K562 (cell line): ENCODE measurements around the gene B4GALT7. TPM values are rescaled to one million over a fixed set of nuclear protein-coding genes. Genes with fewer than 3 reads are reported as not detected.

Experiments used
- ATAC-seq: fragments of 200-7000 bp; cut with Tn5 transposase; 3 replicates; pipeline ENCODE4 v1.9.1; 2020; ENCODE audit warnings: moderate library complexity
- BruUV-seq: library from RNA; stranded (reverse); fragments of 400-500 nt; replicated peaks from 2 replicates; lab custom pipeline; 2021; lab: Mats Ljungman, UMichigan
- CTCF ChIA-PET: fragments of 300-600 bp; formaldehyde crosslinking; extraction: SDS; loops from one replicate; lab custom pipeline; 2021; ENCODE audit warnings: low intra/inter-chr PET ratio; lab: Yijun Ruan, JAX
- POLR2A ChIA-PET: fragments of 300-600, 350-650 bp; sonication (Branson Sonifier 250); formaldehyde crosslinking; extraction: SDS; loops from one replicate; lab custom pipeline; 2021; ENCODE audit warnings: antibody characterized with exemption, inconsistent platforms; lab: Yijun Ruan, JAX
- DNase-seq, 4 experiments: peaks; one replicate each; pipeline versions ENCODE4 v3.0.0 to v3.0.0-alpha.2; 2011 to 2018; ENCODE audit warnings: low spot score in 3 of 4, mixed read lengths in 3 of 4; ENCODE audit errors: extremely low read depth in 1 of 4
- FAIRE-seq: peaks from 2 replicates; lab custom pipeline; 2011; peaks lifted over from hg19 to GRCh38; lab: Jason Lieb, UNC
- H2AFZ ChIP-seq: 2 replicates; pipeline ENCODE4 v1.6.0; 2011; ENCODE audit warnings: low read depth, low read length, control low read depth, inconsistent platforms
- H3K27ac ChIP-seq: fragments of 200-600 bp; 3 replicates; pipeline ENCODE4 v1.8.0; 2011; ENCODE audit warnings: low read depth, mild to moderate bottlenecking, control low read depth, inconsistent platforms, low read length, moderate library complexity, mixed read lengths; ENCODE audit errors: extremely low read depth
- H3K27me3 ChIP-seq, 2 experiments: fragments of 300-600 bp in 1 of 2; 2 replicates in 1 of 2; 3 replicates in 1 of 2; pipeline versions ENCODE4 v1.6.0 to v1.8.0; 2011; ENCODE audit warnings: inconsistent platforms in 2 of 2, low read length in 2 of 2, mild to moderate bottlenecking in 1 of 2, mixed read lengths in 1 of 2, moderate library complexity in 1 of 2; ENCODE audit not compliant: control insufficient read depth in 2 of 2, insufficient read depth in 2 of 2
- H3K36me3 ChIP-seq: fragments of 300-600 bp; 3 replicates; pipeline ENCODE4 v1.8.0; 2011; ENCODE audit warnings: mild to moderate bottlenecking, low read length, inconsistent platforms; ENCODE audit not compliant: control insufficient read depth, insufficient read depth
- H3K4me1 ChIP-seq, 2 experiments: fragments of 200-600 bp in 1 of 2; replicated peaks in 1 of 2; 2 replicates in 1 of 2; 3 replicates in 1 of 2; pipeline versions ENCODE4 v1.5.1 to v1.8.0; 2011; ENCODE audit warnings: inconsistent platforms in 2 of 2, low read length in 2 of 2, mild to moderate bottlenecking in 1 of 2, mixed read lengths in 1 of 2, moderate library complexity in 1 of 2; ENCODE audit not compliant: control insufficient read depth in 2 of 2, insufficient read depth in 2 of 2
- H3K4me2 ChIP-seq: 2 replicates; pipeline ENCODE4 v1.6.1; 2011; ENCODE audit warnings: low read length, control low read depth, inconsistent platforms, mixed read lengths; ENCODE audit not compliant: insufficient read depth
- H3K4me3 ChIP-seq: fragments of 200-600 bp; sonication (generic), shearing (Covaris generic); 2 replicates; pipeline ENCODE4 v1.5.1; 2016; ENCODE audit warnings: control low read depth, inconsistent platforms
- H3K79me2 ChIP-seq: fragments of 200-600 bp; 3 replicates; pipeline ENCODE4 v1.8.0; 2011; ENCODE audit warnings: low read length, inconsistent platforms; ENCODE audit not compliant: control insufficient read depth, insufficient read depth
- H3K9ac ChIP-seq, 2 experiments: 2 replicates each; pipeline versions ENCODE4 v1.6.0 to v1.6.1; 2011; ENCODE audit warnings: low read depth in 2 of 2, low read length in 2 of 2, control low read depth in 1 of 2, inconsistent platforms in 1 of 2, mild to moderate bottlenecking in 1 of 2, mixed read lengths in 1 of 2; ENCODE audit not compliant: insufficient read depth in 1 of 2
- H3K9me1 ChIP-seq: one replicate; pipeline ENCODE4 v1.6.0; 2011; ENCODE audit warnings: inconsistent platforms, mild to moderate bottlenecking, low read length, moderate library complexity; ENCODE audit not compliant: control insufficient read depth, insufficient read depth
- H3K9me3 ChIP-seq: replicated peaks from 2 replicates; pipeline ENCODE4 v1.5.1; 2011; ENCODE audit warnings: low read depth, low read length, inconsistent platforms; ENCODE audit not compliant: control insufficient read depth, insufficient read depth
- H4K20me1 ChIP-seq: replicated peaks from 2 replicates; pipeline ENCODE4 v1.6.1; 2011; ENCODE audit warnings: low read length, inconsistent platforms, mixed read lengths; ENCODE audit not compliant: control insufficient read depth, insufficient read depth
- FOSL1 ChIP-seq: fragments of 200-800 bp; sonication (Bioruptor generic); conservative IDR thresholded peaks from 2 replicates; pipeline ENCODE4 v1.6.1; 2016; ENCODE audit warnings: missing genetic modification characterization, missing compliant biosample characterization
- MEF2A ChIP-seq: IDR thresholded peaks from 2 replicates; pipeline ENCODE4 v1.6.1; 2011; ENCODE audit warnings: low read depth, mild to moderate bottlenecking, low read length, moderate library complexity; ENCODE audit not compliant: control insufficient read depth
- MYNN ChIP-seq, 2 experiments: sonication (generic); formaldehyde crosslinking in 1 of 2; IDR thresholded peaks; 2 replicates each; pipeline versions ENCODE4 v1.5.0 to v1.6.1; 2016 to 2020; ENCODE audit warnings: antibody characterized with exemption in 1 of 2, missing genetic modification reagents in 1 of 2
- WGBS: fragments of 100-300 bp; shearing (Covaris generic); methylation state at CpG from one replicate; pipeline ENCODE4 v1.1.6; 2016; ENCODE audit warnings: low coverage, mixed read lengths; ENCODE audit not compliant: insufficient coverage; ENCODE audit errors: missing lambda C conversion rate; 5-methylcytosine and 5-hydroxymethylcytosine counted together
- in situ Hi-C: fragments of 300-500 bp; cut with MboI; formaldehyde crosslinking; loops from 4 replicates; pipeline ENCODE4 v1.15.0; 2018; ENCODE audit warnings: inconsistent platforms, mixed read lengths
- intact Hi-C: fragments of 100-400 bp; cut with micrococcal nuclease; formaldehyde crosslinking; loops from 2 replicates; pipeline ENCODE4 v1.14.2; 2022
- polyA plus RNA-seq, 8 experiments: library from polyadenylated mRNA; depleted of rRNA in 4 of 8; stranded (reverse) in 5 of 8; unstranded in 3 of 8; fragments of >200 nt; fragmentation: Nextera tagmentation in 2 of 8; fragmentation: Illumina TruSeq in 1 of 8; extraction: Ambion mirVana in 2 of 8; extraction: Trizol in 1 of 8; gene quantifications; 2 replicates each; pipeline versions ENCODE4 v1.2.1 to v1.2.3, GENCODE V29; 2011 to 2014; ENCODE audit warnings: inconsistent platforms in 1 of 8, missing spikeins in 1 of 8
- total RNA-seq, 7 experiments: library from RNA; depleted of rRNA in 6 of 7; stranded (reverse); fragments of >200 nt in 6 of 7; fragmentation: Illumina TruSeq in 2 of 7; extraction: Trizol in 2 of 7; gene quantifications; 2 replicates each; pipeline versions ENCODE4 v1.2.1 to v1.2.3, GENCODE V29; 2011 to 2021; ENCODE audit warnings: low replicate concordance in 1 of 7

The B4GALT7 gene
- total and polyA plus RNA-seq, 9 of the 15 experiments (the other 6 are each of a cell fraction or from before 2014, with no cell fraction given) = 0.34 to 17.7 (median 9.1) TPM

DNA sequence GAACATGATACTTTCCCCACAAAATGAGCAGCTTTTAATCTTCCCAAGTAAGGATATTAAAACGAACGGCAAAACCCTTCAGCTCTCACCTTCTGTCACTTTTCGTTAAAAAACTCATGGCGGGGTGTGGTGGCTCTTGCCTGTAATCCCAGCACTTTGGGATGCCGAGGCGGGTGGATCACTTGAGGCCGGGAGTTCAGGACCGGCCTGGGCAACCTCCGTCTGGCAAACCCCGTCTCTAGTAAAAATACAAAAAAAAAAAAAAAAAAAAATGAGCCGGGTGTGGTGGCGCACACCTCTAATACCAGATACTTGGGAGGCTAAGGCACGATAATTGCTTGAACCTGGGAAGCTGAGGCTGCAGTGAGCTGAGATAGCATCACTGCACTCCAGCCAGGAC, 7.0 kb upstream of the B4GALT7 start:
- no peaks in the 10 kb centered on the region for H3K27me3 ChIP-seq
- no peak for FAIRE-seq
- peaks cover 7% of the 10 kb centered on the region for H4K20me1 ChIP-seq
- H3K9me3 ChIP-seq = no peaks in the 10 kb centered on the region
- WGBS = 51% methylated on average over 13 of the region's 13 CpGs
- peak overlapping the region; percentile 94 for H3K4me3 ChIP-seq
- peaks cover 39% of the 10 kb centered on the region for H3K36me3 ChIP-seq
- TF ChIP-seq FOSL1 (tag) (0 out of 2 replicates have a peak, but pooled peaks have one; percentile 3), MEF2A (no peak)
- TF ChIP-seq, all 486 proteins: peak for 1
- no peak overlapping the region; the same call in 2 of the 3 replicates for H3K27ac ChIP-seq
- no peak for ATAC-seq
- in situ Hi-C loops = no loop called here
- no TSS peak for BruUV-seq
- H3K4me1 ChIP-seq = peaks cover 7 to 16% of the 10 kb centered on the region in 2 experiments; a peak in 4 of 5 replicates
- peak overlapping the region; percentile 95 to 98 for H3K9ac ChIP-seq
- no peak for DNase-seq
- H3K4me2 ChIP-seq = peak overlapping the region; percentile 89
- no peak overlapping the region for H2AFZ ChIP-seq
- intact Hi-C loops = no loop called here
- ChIA-PET POLR2A (interaction anchor here (0.6 to 1.5 kb wide), 6 partner anchors 10 to 107 kb away, joined by 3 to 8 read pairs (median 4); no protein-coding TSS in a partner anchor), CTCF (no interaction called here)
- no peaks in the 10 kb centered on the region for H3K9me1 ChIP-seq
- peaks cover 25% of the 10 kb centered on the region for H3K79me2 ChIP-seq

DNA sequence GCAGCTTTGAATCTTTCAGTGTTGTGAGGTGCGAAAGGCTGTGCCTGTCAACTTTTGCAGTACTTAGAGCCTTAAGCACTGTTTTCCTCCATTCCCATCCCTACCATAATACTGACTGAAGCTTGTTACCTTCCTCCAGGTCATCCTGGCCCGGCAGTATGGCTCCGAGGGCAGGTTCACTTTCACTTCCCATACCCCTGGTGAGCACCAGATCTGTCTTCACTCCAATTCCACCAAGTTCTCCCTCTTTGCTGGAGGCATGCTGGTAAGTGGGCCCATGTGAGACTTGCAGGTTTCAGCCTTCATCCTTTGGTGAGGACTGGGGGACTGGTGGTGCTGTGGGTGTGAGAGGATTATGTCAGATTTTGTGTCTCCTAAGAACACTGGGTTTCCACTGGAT, 6.4 kb upstream of the B4GALT7 start:
- Histone ChIP-seq H3K9ac (peak overlapping the region in 1 of 2 experiments; percentile 95; a peak in 2 of 4 replicates), H3K79me2 (peaks cover 25% of the 10 kb centered on the region), H3K4me2 (peak overlapping the region; percentile 89), H3K4me3 (peak overlapping the region; percentile 94; the same call in 1 of the 2 replicates), H3K9me1 (no peaks in the 10 kb centered on the region), H3K27me3 (no peaks in the 10 kb centered on the region), H3K4me1 (peaks cover 7 to 16% of the 10 kb centered on the region in 2 experiments; a peak in 4 of 5 replicates), H3K9me3 (no peaks in the 10 kb centered on the region), H3K27ac (no peak overlapping the region), H4K20me1 (peaks cover 7% of the 10 kb centered on the region), H3K36me3 (peaks cover 39% of the 10 kb centered on the region), H2AFZ (no peak overlapping the region)
- no TSS peak for BruUV-seq
- FAIRE-seq = no peak
- in situ Hi-C loops = no loop called here
- ChIA-PET CTCF (no interaction called here), POLR2A (interaction anchor here (0.7 to 1.1 kb wide), 2 partner anchors 18 to 107 kb away, joined by 3 read pairs; no protein-coding TSS in a partner anchor)
- intact Hi-C loops = no loop called here
- TF ChIP-seq MYNN (IDR thresholded peaks at IDR 0.05) = no peak
- TF ChIP-seq MYNN (CRISPR knock-in tag; IDR thresholded peaks at IDR 0.05) = no peak
- ATAC-seq = no peak
- 93% methylated on average over 3 of the region's 3 CpGs for WGBS
- DNase-seq = no peak
